ENCODE data around the gene ENAH.
A peak's percentile ranks its signal among the peaks of the same experiment; 100 is the strongest.

ENAH gene

DNA sequence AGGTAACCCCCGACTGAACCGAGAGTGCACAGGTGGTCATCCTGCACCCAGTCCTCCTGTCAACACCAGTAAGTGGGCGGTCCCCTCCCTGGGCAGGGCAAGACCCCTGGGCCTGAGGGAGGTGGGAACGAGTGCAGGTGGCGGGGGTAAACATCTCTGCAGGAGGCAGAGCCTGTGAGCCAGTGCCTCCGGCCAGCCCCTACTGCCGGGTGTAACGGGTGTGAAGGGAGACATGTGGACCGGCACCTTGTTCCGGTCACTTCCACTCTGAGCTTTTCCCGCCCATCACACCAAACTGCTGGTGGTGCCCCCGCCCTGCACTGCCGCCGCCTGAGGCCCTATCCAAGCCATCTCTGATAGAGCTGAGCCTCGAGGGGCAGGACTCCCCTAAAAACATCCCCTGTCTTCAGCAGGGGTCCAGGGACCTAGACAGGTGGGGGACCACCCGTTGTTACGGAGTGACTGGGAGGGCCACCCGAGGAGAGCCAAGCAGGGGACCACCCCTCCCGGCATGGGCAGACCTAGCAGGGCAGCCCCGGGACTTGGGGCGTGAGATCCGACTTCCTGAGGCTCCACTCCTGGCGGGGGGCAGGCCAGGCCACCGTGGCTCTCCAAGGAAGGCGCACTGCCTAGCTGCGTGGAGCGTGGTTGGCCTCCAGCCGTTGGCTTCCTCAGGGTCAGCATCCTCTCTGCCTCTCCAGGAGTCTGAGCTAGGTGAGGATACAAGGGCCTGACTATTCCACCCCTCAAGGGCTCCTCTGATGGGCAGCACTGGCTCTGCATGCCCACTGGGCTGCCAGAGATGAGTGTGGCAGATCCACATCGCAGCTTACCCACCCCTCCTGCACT, 181.2 kb downstream of the ENAH start:
- DNase-seq (ENCODE audit: low read depth), result no peak

DNA sequence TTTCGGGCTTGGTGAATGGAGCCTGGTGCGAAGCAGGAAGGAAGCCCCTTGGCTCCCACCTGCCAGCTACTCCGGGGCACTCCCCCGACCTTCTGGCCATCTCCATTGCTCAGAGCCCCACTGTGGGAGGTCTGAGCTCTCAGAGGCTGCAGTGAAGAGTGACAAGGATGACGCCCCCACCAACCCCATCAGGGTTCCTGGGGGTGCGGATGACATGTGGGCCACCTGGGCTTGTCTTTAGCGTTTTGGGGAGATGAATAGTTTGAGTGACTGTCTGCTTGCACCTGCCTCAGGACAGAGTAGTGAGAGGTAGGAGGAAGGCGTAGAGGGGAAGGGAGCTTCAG, 181.8 kb downstream of the ENAH start:
- DNase-seq (ENCODE audit: low read depth), result no peak

DNA sequence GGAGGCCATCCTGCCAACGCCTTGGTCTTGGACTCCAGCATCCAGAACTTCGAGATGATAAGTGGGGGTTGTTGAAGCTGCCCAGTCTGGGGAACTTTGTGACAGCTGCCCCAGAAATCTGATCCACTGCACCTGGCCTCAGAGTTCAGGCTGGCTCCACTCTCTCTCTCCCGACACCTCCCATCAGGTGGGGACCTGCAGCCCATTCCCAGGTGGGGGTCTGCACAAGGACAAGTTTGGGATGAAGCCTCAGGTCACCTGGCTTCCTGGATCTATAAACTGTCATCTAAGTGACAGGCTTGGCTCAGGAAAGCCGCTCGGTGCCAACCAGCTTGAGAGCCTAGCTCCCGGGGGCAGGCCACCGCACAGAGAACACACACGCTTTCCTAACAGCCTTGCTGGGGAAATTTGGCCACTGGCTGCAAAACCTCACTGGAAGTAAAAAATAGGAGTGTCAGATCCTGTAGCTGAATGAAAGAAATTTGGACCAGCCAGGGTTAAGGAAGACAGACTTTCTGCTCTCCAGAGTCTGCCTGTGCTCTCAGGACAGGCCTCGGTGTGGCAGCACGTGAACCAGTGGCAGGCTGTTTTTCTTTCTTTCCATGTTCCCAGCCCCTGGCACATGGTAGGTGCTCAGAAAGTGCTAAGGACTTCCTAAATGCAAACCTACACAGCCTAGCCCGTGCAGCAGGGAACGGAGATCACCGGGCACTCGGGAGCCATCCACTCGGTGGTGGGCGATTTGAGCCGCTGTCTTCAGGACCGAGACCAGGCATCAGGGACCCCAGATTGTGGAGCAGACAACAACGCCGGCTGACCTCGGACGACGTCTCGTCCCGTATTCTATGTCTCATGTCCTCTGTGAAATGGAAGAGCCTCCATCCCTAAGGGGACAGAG, 182.5 kb downstream of the ENAH start:
- DNase-seq (ENCODE audit: low read depth), result no peak

DNA sequence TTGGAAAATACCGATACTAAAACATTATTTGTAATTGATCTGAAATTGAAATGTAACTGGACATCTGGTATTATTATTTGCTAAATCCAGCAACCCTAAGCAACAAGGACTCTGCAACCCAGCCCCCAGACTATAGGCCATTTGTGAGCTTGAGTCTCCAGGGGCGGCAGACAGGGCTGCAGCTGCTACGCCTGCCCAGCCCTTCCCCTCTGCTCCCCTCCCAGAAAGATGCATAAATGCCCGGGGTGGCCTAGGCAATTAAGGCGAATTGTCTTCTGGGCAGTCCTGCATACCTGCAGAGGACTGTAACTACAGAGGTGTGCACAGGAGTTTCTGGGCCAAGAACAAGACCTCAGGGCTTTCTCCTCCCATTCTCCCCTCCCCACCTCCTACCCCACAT, 183.9 kb downstream of the ENAH start:
- DNase-seq (ENCODE audit: low read depth), result no peak

DNA sequence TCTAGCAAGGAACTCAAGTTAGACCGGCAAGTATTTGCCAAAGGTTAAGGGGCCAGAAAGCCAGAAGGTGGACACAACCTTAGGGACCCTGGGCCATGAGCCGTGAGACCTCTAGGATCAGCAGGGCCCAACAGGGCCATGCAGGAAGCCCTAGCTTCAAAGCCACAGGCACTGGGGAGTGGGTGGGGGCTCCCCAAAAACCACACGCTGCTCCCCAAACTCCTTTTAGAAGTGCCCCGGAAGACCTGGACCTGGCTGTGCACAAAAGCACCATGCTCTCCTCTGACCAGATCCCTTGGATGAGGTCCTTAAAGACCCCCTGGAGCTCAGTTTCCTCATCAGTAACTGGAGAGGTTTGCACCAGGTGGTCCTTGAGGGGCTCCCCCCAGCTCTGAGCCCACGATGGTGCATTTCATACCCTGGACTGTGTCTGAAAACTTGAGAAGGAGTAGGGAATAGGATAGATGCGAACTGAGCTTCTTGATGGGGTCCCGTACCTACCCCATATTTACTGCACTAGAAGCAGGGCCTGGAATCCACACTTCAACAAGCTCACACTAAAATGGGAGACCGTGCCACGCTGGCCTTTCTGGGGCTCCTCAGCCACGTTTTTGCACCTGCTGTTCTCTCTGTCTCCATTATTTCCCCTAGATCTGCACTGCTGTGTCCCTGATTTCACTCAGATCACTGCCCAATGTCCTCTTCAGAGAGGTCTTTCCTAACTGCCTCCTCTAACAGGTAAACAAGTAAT, 184.5 kb downstream of the ENAH start:
- DNase-seq (ENCODE audit: low read depth), result no peak

DNA sequence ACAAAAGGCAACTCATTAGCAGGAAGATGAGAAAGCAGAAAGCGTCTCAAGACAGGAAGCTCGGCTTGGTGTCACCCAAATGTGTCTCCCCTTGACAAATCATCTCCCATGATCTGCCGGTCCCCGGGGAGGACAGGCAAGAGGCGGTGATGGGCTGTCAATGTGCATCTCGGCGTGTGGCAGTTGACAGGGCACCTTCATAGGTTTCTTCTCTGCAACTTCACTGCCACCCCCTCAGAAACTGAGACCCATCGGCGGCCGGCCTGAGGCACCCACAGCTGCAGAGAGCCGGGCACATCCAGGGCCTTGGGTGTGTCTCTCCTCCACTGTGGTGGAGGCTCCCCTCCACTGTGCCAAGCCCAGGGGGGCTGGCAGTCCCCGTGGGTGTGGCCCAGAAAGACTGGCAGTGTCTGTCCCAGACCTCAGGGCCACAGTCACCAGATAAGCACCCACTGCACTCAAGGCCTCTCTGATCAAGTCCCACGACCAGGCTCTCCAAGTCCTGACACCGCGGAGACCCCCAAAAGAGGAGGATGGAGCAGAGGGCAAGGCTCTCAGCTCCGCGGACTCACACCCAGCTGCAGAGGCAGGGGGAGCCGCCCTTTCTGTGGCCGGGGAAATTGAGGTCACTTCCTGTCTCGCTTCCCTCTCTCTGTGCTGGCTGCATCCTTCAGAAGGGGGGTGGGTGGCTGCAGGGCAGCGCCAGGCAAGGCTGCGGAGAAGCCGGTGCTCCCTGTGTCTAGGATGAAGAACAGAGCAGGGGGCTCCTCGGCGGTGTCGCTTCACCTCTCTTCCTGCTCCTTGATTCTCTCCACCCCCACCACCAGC, 185.5 kb downstream of the ENAH start:
- DNase-seq (ENCODE audit: low read depth), result peak; percentile 60

DNA sequence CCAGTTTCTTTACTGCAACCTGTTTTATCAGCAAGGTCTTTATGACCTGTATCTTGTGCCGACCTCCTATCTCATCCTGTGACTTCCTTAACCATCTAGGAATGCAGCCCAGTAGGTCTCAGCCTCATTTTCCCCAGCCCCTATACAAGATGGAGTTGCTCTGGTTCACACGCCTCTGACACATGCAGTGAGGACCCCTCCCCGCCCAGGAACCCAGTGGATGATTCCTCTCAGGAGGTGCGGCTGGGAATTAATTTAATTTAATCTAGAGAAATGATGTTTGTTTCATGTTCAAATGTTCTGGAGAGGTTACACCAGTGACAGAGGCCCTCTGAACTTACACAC, 186.1 kb downstream of the ENAH start:
- no peak for DNase-seq (ENCODE audit: low read depth)

DNA sequence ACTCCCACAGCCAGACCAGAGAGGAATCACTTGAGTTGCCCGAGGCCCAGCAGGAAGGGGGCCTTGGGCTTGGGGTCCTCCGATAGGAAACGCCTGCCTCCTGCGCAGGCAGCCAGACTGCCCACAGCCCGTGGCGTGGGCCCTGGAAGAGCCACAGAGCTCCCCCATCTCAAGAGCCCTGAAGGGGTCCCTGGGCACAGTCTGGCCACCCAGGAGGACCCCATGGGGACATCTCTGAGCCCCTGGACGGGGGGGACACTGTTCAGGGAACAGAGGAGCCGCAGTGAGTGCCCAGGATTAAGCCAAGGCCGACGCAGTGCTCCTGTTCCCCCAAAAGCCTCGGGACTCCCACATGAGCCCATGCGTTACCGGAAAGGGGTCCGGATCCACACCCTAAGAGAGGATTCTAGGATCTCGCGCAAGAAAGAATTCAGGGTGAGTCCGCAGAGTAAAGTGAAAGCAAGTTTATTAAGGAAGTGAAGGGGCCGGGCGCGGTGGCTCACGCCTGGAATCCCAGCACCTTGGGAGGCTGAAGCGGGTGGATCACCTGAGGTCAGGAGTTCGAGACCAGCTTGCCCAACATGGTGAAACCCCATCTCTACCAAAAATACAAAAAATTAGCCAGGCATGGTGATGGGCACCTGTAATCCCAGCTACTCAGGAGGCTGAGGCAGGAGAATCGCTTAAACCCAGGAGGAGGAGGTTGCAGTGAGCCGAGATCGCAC, 187.0 kb downstream of the ENAH start:
- no peak for DNase-seq (ENCODE audit: low read depth)

DNA sequence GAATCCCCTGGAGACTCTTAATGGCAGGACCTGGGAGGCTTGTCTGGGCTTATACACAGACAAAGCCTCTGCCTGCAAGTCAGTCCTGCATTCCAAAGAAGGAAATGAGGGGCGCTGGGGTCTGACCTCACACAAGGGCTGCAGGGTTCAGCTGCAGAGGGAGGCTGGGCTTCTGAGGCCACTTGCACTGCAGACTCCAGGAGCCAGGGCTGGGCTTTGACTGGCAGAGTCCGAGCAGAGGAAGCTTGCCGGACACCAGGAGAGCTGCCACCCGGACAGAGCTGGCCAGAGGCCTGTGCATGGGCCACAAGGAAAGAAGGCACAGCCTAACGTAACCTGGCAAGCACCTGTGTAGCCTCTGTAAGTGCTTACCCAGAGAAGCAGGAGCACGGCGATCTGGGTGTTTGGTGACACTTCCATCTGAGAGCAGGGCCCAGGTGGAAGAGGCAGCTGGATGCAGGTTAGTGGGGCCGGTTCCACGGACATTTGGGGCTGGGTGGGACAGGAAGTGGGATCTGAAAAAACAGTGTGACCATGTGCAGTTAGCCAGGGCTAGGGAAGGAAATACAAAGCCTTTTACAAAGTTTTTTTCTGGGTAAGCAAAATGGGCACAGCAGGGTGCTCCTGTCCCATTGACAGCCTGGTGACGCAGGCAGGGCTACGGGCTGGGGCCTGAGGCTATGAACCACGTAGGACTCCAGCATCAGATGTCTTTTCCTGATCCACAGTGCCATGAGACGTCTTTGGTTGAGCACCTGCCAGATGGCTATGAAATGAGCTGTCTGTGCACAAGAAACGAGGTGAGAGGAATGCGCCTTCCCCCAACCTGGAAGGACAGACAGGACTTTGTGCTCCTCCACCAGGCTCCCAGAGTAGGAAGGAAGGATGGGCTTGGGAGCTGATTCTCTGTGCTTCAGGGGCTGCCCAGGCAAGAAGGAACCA, 187.8 kb downstream of the ENAH start:
- no peak for DNase-seq (ENCODE audit: low read depth)

DNA sequence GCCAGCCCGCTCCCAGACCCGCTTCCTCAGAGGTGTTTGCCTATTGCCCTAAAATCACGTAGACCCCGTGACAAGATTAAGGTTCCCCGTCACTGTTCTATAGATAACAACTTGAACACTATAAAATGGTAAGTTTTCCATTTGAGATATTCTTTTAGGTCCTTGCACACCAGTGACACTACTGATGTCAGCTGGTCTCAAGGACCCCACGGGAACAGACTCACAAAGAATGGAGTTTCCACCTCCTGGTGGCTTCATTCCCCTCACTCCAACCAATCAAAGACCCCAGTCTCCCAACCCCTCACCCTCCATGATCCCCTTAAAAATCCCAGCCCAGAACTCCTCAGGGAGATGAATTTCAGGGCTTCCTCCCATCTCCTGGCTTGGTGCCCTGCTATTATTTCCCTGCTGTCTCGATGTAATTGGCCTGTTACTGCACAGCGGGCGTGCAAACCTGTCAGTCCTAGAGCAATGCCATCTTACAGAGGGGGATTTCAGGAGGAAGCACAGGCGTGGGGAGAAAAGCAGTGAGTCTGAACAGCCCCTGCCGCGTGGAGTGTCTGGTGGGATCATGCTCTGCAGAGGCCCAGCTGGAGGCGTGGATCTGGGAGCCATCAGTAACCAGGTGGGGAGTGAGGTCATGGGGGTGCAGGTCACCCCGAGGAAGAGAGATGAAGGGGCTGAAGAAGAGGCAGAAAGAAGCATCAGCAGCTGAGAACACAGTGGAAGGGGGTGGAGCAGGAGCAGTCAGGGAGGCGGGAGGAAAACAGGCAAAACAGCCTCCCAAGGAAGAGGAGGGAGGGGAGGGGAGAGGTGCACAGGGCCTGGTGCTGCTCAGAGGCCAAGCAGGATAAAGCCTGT, 190.0 kb downstream of the ENAH start:
- DNase-seq (ENCODE audit: low read depth), result no peak

DNA sequence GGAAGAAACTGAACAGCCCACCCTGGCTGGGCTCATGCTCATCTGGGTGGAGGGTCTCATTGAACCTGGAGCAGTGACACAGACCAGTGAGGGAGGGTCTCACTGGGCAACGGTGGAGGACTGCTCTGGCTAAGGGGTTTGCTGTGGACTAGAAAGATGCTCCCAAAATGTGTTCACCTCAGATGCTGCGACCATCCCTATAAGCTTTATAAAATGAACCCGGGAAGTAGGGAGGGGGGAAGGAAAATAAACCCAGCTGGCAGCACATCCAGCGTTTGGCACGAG, 190.6 kb downstream of the ENAH start:
- no peak for DNase-seq (ENCODE audit: low read depth)

DNA sequence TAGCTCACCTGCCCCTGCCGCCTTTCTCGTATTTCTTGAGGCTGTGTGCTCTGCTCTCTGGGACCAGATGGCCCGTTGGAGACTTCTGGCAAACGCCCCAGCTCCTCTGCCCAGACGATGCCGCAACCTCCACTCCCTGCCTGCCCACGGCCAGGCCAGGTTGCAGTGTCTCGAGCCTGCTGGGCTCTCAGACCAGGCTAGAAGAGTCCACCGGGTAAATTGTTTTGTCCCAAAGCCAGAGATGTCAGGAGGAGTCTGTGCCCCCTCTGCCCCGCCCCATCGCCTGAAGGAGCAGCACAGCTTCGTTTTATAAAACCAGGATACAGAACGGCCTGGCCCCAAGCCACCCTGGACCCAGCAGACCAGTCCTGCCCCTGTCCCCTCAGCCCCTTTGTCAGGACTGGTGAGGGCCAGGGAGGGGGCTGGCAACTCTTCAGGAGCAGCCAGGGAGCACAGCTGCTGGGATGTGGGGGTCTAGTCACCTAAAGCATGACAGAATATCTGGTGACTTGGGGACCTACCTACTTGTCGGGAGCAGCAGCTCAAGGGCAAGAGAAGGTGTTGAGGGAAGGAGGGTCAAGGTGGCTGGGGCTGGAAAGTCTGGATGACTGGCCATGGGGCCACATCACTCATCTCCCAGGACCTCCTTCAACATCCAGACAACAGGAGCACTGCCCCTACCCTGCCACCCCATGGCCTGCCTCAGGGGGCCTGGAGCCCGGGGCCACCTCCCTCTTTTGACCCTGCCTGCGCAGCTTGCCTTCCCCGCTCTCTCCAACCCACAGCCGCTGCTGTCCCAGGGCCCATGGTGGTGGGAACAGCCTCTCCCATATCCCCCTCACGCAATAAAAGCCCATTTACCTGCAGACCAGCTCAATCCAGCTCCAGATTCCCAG, 191.1 kb downstream of the ENAH start:
- no peak for DNase-seq (ENCODE audit: low read depth)

DNA sequence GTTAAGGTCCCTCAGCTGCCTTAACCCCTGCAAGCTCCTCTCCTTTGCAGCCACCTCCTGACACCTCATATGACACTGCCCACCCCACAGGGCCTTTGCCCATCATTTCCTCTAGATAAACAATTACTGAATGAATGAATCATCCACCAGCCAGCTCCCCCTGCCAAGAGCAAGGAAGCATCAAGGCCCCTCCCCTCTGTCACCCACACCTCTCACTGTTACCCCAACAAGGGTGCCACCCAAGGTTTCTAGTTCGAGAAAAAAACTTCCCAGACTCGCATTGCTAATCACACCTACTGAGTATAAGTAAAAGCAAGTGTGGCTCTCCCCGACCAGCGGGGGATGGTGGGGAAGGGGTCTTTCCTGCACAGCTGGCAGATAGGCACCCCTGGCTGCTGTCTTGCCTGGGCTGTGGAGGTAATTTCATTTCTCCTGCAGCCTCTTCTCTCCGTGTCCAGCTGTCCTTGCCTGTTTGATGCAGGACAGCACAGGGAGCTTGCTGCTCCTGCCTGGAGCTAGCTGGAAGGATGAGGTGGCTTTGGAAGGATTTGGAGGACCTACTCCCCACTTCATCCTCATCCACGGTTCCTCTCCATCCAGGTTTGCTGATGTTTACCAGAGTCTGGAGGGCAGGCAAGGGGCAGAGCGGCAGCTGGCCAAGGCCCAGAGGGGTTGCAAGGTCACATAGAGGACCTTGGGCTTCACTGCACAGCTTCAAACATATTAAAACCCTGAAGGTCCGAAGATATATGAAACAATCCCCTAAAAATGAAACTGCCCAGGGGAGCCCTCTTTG, 192.0 kb downstream of the ENAH start:
- DNase-seq (ENCODE audit: low read depth), result peak; percentile 59

DNA sequence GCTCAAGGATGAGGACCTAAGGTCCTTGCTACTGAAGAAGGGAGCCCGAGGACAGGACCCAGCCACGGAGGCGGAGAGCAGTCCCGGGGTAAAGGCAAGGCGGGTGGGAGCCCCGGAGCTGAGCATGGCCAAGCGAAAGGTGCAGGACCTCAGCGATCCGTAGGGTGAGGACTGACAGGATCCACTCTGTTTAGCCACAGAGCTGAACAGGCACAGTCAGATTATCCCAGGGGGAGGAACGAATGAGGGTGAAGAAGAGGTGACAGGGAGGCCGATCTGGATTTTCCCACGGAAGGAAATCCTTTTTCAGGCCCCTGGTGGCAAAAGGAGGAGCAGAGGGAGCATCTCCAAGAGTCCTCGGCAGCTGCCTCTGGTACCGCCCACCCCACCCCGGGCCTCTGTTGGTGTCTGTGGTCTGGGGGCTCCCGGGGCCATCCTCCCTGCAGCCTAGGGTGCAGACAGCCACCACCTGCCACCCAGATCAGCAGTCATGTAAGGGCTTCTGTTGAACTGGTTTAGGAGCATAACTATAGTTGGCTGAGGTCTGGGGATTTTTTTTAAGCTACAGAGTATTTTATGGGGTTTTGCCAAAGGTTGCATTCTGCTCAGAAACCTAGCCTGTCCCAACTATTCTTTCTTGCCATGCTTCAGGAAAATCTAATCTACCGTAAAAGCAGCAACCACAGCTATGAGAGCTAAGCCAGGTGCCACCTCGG, 192.7 kb downstream of the ENAH start:
- no peak for DNase-seq (ENCODE audit: low read depth)

DNA sequence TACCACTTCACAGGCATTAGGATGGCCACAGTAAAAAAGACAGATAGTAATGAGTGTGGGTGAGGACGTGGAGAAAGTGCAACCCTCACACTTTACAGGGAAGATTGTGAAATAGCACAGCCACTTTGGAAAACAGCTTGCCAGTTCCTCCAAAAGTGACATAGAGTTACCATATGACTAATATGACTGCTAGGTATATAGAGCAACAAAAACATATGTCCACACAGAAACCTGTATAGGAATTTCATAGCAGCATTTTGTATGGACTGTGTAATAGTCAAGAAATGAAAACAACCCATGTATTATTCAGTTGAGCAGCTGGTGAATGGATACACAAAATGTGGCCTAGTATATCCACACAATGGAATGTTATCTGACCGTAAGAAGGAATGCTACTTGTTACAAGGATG, 194.7 kb downstream of the ENAH start:
- no peak for DNase-seq (ENCODE audit: low read depth)

DNA sequence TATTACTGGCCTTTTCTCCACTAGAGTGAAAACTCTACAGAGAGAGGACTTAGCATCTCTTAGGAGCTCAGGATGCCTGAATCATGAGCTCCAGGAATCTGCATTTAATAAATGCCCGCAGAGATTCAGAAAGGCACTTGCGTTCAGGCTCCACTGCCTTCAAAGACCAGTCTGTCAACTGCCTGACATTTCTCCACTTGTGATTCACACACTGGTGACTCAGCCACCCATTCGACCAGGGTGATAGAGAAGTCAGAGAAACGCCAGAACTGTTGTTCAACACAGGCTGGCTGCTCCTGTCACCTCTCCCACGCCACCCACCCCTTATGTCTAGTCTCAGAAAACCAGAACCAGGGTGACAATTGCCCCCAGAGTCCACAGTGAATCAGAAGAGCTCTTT, 198.2 kb downstream of the ENAH start:
- DNase-seq (ENCODE audit: low read depth), result peak; percentile 72

Data from stimulated activated CD8-positive, alpha-beta memory T cell treated with anti-CD3 and anti-CD28 coated beads, Interleukin-12 subunit alpha, Interleukin-12 subunit beta, amount 100 ng/mL, for 4 hours (primary cell).